Stimulated activated CD4-positive, alpha-beta T cell treated with anti-CD3 and anti-CD28 coated beads, Interleukin-12 subunit alpha, Interleukin-12 subunit beta, amount 100 ng/mL, for 48 hours (primary cell): Measurements from ENCODE around the gene MYT1.
"Not testable (repeated sequence)": the region's sequence is repeated elsewhere in the genome, so short reads cannot be mapped to it uniquely, and the experiment has no call there.

Source experiments
- DNase-seq, 3 donors: peaks; one replicate each; pipeline ENCODE4 v3.0.0-alpha.2; 2020; ENCODE audit warnings: low read depth in 2 of 3, low spot score in 1 of 3

The MYT1 gene

DNA sequence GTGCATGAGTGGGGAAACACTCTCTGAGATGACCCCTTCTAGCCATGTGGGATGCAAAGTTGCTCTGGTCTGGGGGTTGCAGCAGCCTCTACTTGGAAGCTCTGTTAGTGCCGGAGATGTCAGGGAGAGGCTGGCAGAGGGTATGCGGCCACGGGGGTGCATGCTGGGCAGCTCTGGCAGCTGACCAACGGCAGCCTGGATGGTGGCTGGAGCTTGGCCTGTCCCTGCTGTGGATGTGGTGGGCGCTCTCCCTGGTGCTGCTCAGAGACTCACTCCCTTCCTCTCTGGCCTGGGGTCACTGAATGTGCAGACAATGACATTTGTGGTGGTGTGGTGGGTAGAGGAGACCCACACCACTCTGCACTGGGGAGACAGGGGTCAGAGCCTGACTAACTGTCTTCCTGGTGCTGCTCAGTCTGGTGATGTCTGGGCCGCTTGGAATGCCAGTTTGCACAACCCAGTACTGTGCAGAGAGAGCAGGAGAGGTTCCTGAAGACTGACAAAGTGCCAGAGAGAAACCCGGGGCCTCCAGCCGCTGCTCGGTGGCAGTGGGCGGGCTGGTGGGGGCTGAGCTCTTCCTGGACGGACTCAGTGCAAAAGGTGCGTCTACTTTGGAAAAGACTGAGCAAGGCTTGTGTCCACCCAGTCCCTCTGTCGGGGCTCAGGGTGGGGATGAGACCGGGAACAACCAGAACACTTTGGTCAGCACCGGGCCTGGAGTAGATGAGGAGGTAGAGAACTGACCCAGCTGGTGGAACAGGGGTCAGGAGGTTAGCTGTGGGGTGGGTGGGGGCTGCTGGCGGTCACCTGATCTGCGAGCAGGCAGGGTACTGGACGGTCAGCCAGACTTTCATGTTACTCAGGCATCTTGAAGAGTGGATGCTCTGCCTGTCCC is 2.7 kb downstream of the MYT1 start:
- DNase-seq = no peak

GRCh38 chr20:64167676-64168075 is 3.4 kb downstream of the MYT1 start:
- no peak for DNase-seq

- no peak for DNase-seq
Measured at GRCh38 chr20:64168381-64169090, 4.3 kb downstream of the MYT1 start.

- no peak for DNase-seq
Measured at GRCh38 chr20:64169091-64169560, 4.9 kb downstream of the MYT1 start.

DNA sequence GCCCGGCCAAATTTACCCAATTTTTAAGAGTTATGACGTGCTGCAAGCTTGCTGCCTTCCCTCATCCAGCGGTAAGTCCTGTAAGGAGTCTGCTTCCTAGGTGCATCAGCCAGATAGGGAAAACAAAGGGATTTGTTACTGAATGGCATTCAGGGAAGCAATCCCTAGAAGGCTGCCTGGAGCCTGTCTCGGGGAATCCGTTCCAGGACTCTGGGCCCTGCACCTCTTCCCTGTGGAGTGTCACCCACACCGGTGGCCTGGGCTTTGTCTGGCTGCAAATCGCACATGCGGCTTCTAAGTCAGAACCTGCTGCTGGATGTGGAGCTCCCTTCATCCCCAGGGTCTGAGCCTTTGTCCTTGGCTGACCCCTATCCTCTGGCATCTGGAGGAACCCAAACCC is 7.0 kb downstream of the MYT1 start:
- no peak for DNase-seq

DNA sequence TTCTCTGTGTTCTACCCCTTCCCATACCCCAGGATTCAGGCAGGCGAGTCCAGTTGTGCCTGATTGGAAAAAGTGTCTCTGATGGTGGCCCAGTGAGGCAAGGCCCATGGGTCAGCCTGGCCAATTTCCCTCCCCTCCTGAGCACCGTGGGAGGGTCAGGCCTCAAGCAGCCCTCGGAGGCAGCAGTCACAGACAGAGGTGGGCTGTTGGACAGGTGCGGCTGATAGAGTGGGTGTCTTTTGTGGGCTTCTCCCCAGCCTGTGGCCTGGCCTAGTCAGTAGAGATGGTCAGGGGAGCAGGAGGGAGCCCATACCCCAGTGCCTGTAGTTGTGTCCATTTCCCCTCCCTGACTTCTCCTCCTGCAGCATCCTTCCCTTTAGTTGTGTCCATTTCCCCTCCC is 8.9 kb downstream of the MYT1 start:
- DNase-seq = no peak

GRCh38 chr20:64176551-64176950 is 12.3 kb downstream of the MYT1 start:
- DNase-seq = no peak

GRCh38 chr20:64176971-64177370 is 12.7 kb downstream of the MYT1 start:
- no peak for DNase-seq

GRCh38 chr20:64177384-64177783 is 13.1 kb downstream of the MYT1 start:
- DNase-seq = no peak

DNA sequence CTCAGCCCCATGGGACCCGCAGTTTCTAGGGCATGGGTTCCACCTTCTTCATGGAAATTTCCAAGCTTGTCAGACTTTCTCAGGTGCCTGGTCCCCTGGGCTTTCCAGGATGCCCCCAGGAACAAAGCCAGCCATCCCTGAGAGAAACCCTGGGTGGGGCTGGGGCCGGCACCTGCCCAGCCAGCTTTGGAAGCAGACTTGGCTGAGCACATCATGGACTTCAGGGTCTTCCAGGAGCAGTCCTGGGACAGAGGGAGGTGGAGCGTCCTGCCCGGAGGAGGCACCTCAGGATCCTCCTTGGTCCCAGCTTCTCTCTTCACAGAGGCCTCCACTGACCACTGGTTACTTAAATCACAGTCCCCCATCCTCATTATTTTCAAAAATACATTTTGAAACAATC is 13.5 kb downstream of the MYT1 start:
- no peak for DNase-seq

DNA sequence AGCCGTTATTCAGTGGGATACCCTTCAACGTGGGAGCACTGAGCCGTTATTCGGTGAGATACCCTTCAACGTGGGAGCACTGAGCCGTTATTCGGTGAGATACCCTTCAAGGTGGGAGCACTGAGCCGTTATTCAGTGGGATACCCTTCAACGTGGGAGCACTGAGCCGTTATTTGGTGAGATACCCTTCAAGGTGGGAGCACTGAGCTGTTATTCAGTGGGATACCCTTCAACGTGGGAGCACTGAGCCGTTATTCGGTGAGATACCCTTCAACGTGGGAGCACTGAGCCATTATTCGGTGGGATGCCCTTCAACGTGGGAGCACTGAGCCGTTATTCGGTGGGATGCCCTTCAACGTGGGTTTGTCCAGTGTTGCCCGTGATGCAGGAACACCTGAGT is 14.7 kb downstream of the MYT1 start:
- DNase-seq = not testable (repeated sequence)

- DNase-seq = no peak
Measured at GRCh38 chr20:64179805-64180204, 15.6 kb downstream of the MYT1 start.

GRCh38 chr20:64180673-64181072 is 16.4 kb downstream of the MYT1 start:
- DNase-seq = no peak

DNA sequence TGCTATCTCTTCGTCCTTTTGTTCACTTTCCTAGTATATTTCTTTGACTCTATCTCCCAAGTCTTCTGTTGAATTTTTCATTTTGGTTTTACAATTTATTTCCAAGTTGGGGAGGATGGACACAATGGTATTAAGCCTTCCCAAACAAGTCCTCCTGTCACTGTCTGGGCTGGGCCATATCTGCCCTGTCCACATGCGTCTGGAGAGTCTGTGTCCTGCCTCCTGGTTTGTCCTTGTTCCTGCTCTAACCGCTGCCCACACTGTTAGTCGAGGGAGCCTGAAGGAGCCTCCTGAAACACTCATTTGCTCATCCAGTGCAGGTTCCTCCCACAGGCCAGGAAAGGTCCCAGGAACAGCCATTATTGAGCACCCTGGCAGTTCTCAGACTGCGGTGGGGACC is 17.1 kb downstream of the MYT1 start:
- DNase-seq = no peak

DNA sequence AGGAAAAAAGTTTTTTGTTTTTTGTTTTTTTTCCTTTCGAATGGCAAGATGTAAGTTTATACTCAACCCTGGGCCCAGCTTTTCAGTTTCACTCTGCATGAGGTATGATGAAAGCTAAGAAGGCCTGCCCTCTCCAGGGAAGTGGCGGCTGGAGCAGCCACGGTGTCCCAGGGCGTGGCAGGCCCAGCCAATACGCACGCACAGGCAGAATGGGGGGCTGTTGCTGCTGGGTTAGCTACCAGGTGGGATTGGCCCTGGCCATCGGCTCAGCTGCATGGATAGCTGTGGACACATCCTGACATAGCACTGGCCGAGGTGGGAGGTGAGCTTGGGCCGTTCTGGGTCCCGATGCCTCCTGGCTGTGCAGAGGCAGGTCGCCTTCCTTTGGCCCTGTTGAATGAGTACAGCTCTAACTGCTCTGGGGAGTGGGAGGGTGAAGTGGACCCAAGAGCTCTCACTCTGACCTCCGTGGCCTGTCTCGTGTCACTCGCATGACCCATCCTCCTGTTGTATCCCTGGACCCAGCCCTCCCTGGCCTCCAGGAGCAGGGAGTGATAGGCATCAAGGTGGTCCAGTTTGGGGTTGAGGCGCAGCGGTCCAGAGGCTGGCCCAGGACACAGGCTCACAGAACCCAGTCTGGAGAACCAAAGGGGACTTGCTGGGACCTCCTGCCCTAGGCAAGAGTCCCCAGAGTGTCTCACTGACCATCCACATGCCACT is 18.1 kb downstream of the MYT1 start:
- no peak for DNase-seq

DNA sequence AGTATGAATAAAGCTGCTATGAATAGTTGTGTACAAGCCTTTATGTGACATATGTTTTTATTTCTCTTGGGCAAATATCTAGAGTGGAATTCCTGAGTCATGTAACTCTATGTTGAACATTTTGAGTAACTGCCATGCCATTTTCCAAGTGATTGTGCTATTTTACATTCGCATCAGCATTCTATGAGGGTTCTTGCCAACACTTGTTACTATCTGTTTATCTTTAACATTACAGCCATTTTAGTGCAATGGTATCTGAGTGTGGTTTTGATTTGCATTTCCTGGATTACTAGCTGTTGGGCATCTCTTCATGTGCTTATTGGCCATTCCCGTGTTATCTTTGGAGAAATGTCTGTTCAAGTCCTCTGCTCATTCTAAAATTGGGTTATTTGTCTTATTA is 19.1 kb downstream of the MYT1 start:
- DNase-seq = no peak

- DNase-seq = no peak
Measured at GRCh38 chr20:64184795-64185194, 20.5 kb downstream of the MYT1 start.

DNA sequence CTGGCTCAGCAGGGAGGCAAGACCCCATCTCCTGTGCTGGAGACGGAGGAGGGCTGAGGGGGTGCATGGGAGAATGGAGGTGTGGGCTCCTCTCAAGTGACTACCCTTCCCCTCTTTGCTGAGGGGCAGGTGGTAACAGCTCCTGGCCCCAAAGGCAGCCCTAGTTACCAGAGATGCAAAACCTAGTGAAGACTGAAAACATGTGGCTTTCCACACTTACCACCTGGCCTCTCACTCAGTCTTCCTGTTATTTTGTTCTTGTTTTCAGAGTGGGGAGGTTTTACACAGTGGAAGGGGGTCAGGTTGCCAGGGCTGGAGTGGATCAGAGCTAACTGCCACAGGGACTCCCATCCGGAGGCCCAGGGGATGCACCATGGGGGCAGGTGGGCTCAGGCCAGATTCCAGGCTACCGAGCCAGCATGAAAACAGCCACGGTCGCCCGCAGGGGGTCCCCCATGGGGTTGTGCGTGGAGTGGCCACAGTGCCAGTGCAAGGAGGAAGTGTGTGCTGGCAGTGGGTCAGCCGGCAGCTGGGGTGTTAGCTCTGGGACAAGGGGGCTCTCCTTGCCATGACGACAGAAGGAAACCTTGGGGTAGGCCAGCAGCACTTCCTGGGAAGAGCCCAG is 21.1 kb downstream of the MYT1 start:
- no peak for DNase-seq

- no peak for DNase-seq
Measured at GRCh38 chr20:64186071-64186598, 21.9 kb downstream of the MYT1 start.

DNA sequence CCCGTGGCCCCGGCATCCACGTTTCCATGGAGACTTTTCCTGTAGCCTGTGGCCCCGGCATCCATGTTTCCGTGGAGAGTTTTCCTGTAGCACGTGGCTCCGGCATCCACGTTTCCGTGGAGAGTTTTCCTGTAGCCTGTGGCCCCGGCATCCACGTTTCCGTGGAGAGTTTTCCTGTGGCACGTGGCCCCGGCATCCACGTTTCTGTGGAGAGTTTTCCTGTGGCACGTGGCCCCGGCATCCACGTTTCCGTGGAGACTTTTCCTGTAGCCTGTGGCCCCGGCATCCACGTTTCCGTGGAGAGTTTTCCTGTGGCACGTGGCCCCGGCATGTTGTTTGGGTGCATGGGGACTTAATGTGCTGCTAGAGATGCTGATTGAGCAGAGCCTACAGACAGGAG is 23.0 kb downstream of the MYT1 start:
- not testable (repeated sequence) for DNase-seq

DNA sequence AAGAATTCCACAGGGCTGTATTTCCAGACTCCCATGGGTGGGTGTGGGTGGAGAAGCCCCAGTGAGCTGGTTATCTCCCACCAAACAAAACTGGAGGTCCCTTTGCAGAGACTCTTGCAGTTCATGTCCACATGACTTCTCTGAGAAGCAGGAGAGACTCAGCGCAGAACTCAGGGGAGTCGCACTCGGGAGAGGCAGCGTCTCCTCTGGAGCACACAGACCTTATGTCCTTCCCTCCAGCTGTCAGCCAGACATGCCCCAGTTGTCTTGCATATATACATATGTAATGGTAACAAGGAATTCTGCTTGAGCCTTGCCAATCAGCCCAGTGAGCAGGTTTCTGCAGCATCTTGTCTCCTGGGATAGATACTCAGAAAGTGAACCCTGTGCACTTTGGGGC is 23.8 kb downstream of the MYT1 start:
- no peak for DNase-seq
